ENCODE measurements around the gene NUBP2. TPM values are rescaled to one million over a fixed set of nuclear protein-coding genes. Genes with fewer than 3 reads are reported as not detected.

The NUBP2 gene
- total and polyA plus RNA-seq, 2 experiments from 2014 or later, result 79.4 to 175 TPM

DNA sequence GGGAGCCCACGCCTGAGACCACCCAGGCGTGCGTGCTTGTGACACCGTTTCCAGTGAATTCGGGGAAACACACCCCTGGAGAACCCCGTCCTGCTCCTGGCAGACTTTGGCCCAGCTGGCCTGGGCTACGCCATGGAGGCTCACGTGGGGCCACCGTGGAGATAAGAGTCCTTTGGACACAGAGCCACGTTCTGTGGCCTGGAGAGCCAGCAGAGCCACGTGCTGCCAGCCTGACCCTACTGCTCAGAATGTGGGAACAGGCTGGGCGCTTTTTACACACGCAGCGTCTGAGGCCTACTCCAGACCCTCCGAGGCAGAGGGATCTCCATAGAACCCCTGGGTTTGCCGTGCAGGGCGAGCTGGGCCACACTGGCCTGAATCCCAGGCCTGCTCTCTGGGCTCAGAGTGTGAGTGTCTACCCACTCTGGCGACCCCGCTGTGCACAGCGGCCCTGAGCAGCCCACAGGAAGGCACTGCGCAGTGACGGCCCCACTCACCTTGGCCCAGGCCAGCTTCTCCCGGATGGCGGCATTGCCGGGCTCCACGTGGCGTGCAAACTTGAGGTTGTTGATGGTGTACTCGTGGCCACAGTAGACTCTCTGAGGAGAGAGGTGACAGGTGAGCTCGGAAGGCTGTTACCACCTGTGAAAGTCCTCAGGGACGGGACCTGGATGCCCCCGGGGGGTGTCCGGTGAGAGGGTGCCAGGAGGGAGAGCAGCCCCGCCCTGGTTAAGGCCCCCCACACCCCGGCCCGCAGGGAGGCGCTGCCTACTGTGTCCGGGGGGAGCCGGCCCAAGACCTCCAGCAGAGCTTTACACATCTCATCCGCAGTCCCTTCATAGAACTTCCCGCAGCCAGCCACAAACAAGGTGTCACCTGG, 33.9 kb downstream of the NUBP2 start (continued):
- TF ChIP-seq, protein P1, sequence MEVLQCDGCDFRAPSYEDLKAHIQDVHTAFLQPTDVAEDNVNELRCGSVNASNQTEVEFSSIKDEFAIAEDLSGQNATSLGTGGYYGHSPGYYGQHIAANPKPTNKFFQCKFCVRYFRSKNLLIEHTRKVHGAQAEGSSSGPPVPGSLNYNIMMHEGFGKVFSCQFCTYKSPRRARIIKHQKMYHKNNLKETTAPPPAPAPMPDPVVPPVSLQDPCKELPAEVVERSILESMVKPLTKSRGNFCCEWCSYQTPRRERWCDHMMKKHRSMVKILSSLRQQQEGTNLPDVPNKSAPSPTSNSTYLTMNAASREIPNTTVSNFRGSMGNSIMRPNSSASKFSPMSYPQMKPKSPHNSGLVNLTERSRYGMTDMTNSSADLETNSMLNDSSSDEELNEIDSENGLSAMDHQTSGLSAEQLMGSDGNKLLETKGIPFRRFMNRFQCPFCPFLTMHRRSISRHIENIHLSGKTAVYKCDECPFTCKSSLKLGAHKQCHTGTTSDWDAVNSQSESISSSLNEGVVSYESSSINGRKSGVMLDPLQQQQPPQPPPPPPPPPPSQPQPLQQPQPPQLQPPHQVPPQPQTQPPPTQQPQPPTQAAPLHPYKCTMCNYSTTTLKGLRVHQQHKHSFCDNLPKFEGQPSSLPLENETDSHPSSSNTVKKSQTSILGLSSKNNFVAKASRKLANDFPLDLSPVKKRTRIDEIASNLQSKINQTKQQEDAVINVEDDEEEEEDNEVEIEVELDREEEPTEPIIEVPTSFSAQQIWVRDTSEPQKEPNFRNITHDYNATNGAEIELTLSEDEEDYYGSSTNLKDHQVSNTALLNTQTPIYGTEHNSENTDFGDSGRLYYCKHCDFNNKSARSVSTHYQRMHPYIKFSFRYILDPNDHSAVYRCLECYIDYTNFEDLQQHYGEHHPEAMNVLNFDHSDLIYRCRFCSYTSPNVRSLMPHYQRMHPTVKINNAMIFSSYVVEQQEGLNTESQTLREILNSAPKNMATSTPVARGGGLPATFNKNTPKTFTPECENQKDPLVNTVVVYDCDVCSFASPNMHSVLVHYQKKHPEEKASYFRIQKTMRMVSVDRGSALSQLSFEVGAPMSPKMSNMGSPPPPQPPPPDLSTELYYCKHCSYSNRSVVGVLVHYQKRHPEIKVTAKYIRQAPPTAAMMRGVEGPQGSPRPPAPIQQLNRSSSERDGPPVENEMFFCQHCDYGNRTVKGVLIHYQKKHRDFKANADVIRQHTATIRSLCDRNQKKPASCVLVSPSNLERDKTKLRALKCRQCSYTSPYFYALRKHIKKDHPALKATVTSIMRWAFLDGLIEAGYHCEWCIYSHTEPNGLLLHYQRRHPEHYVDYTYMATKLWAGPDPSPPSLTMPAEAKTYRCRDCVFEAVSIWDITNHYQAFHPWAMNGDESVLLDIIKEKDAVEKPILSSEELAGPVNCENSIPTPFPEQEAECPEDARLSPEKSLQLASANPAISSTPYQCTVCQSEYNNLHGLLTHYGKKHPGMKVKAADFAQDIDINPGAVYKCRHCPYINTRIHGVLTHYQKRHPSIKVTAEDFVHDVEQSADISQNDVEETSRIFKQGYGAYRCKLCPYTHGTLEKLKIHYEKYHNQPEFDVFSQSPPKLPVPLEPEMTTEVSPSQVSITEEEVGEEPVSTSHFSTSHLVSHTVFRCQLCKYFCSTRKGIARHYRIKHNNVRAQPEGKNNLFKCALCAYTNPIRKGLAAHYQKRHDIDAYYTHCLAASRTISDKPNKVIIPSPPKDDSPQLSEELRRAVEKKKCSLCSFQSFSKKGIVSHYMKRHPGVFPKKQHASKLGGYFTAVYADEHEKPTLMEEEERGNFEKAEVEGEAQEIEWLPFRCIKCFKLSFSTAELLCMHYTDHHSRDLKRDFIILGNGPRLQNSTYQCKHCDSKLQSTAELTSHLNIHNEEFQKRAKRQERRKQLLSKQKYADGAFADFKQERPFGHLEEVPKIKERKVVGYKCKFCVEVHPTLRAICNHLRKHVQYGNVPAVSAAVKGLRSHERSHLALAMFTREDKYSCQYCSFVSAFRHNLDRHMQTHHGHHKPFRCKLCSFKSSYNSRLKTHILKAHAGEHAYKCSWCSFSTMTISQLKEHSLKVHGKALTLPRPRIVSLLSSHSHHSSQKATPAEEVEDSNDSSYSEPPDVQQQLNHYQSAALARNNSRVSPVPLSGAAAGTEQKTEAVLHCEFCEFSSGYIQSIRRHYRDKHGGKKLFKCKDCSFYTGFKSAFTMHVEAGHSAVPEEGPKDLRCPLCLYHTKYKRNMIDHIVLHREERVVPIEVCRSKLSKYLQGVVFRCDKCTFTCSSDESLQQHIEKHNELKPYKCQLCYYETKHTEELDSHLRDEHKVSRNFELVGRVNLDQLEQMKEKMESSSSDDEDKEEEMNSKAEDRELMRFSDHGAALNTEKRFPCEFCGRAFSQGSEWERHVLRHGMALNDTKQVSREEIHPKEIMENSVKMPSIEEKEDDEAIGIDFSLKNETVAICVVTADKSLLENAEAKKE (CRISPR knock-in tag; IDR thresholded peaks at IDR 0.05), result no peak
- no peak for TF ChIP-seq ZNF114 (CRISPR knock-in tag; IDR thresholded peaks at IDR 0.05)
- no peak for TF ChIP-seq EZH2 (IDR thresholded peaks at IDR 0.05; ENCODE audit: low read depth, unreplicated experiment)
- TF ChIP-seq POLR2AphosphoS5 (IDR thresholded peaks at IDR 0.05; ENCODE audit: low read depth), result no peak
- no peak for TF ChIP-seq JUNB (IDR thresholded peaks at IDR 0.05; ENCODE audit: unreplicated experiment)
- TF ChIP-seq, protein P2, sequence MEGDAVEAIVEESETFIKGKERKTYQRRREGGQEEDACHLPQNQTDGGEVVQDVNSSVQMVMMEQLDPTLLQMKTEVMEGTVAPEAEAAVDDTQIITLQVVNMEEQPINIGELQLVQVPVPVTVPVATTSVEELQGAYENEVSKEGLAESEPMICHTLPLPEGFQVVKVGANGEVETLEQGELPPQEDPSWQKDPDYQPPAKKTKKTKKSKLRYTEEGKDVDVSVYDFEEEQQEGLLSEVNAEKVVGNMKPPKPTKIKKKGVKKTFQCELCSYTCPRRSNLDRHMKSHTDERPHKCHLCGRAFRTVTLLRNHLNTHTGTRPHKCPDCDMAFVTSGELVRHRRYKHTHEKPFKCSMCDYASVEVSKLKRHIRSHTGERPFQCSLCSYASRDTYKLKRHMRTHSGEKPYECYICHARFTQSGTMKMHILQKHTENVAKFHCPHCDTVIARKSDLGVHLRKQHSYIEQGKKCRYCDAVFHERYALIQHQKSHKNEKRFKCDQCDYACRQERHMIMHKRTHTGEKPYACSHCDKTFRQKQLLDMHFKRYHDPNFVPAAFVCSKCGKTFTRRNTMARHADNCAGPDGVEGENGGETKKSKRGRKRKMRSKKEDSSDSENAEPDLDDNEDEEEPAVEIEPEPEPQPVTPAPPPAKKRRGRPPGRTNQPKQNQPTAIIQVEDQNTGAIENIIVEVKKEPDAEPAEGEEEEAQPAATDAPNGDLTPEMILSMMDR (conservative IDR thresholded peaks at IDR 0.05; ENCODE audit: low read depth in 2 of 2), result no peak
- TF ChIP-seq ZNF331 (CRISPR knock-in tag; IDR thresholded peaks at IDR 0.05; ENCODE audit: low read depth), result no peak
- no peak for TF ChIP-seq NANOG (IDR thresholded peaks at IDR 0.05; ENCODE audit: borderline replicate concordance)
